Activated T-cell treated with anti-CD3 and anti-CD28 coated beads, Interleukin-2, amount 50 U/mL, for 4 hours (primary cell): ENCODE measurements around the gene PCK2. TPM values are rescaled to one million over a fixed set of nuclear protein-coding genes. Genes with fewer than 3 reads are reported as not detected.

Experiments used
- ATAC-seq, 2 donors: fragments of 200-7000 bp; cut with Tn5 transposase; one replicate each; pipeline ENCODE4 v1.10.0; 2021
- DNase-seq: peaks from one replicate; pipeline ENCODE4 v3.0.0-alpha.2; 2020
- H3K27me3 Mint-ChIP-seq: one replicate; pipeline ENCODE4 v1.8.0; 2021; ENCODE audit warnings: low read depth, mixed read lengths
- H3K36me3 Mint-ChIP-seq: one replicate; pipeline ENCODE4 v1.8.0; 2022; ENCODE audit warnings: mixed read lengths; ENCODE audit not compliant: insufficient read depth
- H3K4me1 Mint-ChIP-seq: one replicate; pipeline ENCODE4 v1.8.0; 2021; ENCODE audit warnings: low read depth, mixed read lengths
- H3K4me3 Mint-ChIP-seq: one replicate; pipeline ENCODE4 v1.8.0; 2021; ENCODE audit warnings: mild to moderate bottlenecking, moderate library complexity, mixed read lengths
- H3K9me3 Mint-ChIP-seq: one replicate; pipeline ENCODE4 v1.8.0; 2021; ENCODE audit warnings: mixed read lengths
- total RNA-seq, 3 donors: library from RNA; stranded (reverse); gene quantifications; one replicate each; pipeline ENCODE4 v1.2.1, GENCODE V29; 2021

Gene PCK2
- total RNA-seq, 3 donors from 2014 or later = 38.7 to 69.4 (median 47.9) TPM

- peak; percentile 94 to 95 for ATAC-seq
- Mint-ChIP-seq H3K9me3 (no peaks in the 10 kb centered on the region), H3K4me1 (peaks cover 63% of the 10 kb centered on the region), H3K36me3 (peaks cover 25% of the 10 kb centered on the region), H3K27me3 (no peaks in the 10 kb centered on the region), H3K4me3 (peak within 1 kb of the TSS; percentile 91)
- DNase-seq = peak; percentile 95
These were observed 41.9 kb downstream of the PCK2 start, which contains the start of gene PSME1 for GRCh38 chr14:24135834-24136683. PSME1 (plus strand) TSS chr14:24136194; CDS start chr14:24136263, 69 bp downstream.

DNA sequence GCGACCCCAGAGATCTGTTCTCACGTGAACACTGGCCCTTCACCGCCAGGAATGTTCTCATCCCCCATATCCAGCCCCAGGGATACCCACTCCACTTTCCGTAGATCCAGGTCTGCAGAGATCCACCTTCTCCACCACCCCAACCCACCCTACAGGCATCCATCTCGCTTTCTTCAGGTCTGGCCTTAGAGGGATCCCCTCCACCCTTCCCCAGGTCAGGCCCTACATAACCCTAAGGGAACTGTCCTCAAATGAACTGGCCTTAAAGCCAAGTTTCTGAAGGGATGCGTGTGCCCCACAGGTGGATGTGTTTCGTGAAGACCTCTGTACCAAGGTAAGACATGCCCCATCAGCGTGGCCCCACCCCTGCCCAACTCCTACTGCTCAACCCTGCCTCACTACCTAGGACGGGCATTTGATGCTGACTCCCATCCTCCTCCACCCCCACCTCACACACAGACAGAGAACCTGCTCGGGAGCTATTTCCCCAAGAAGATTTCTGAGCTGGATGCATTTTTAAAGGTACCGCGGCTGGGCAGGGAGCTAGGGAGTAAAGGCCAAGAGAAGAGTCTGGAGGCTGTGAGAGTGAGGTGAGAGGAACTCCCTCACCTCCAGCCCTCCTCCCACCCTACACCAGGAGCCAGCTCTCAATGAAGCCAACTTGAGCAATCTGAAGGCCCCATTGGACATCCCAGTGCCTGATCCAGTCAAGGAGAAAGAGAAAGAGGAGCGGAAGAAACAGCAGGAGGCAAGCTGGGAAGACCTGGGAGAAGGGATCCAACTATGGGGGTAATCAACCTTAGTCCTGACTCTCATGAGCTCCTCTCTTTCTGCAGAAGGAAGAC, 42.8 kb downstream of the PCK2 start:
- Mint-ChIP-seq H3K9me3 (no peaks in the 10 kb centered on the region), H3K27me3 (no peaks in the 10 kb centered on the region), H3K36me3 (peaks cover 25% of the 10 kb centered on the region), H3K4me3 (peak overlapping the region; percentile 91), H3K4me1 (peaks cover 62% of the 10 kb centered on the region)
- ATAC-seq (no peak), DNase-seq (no peak)

DNA sequence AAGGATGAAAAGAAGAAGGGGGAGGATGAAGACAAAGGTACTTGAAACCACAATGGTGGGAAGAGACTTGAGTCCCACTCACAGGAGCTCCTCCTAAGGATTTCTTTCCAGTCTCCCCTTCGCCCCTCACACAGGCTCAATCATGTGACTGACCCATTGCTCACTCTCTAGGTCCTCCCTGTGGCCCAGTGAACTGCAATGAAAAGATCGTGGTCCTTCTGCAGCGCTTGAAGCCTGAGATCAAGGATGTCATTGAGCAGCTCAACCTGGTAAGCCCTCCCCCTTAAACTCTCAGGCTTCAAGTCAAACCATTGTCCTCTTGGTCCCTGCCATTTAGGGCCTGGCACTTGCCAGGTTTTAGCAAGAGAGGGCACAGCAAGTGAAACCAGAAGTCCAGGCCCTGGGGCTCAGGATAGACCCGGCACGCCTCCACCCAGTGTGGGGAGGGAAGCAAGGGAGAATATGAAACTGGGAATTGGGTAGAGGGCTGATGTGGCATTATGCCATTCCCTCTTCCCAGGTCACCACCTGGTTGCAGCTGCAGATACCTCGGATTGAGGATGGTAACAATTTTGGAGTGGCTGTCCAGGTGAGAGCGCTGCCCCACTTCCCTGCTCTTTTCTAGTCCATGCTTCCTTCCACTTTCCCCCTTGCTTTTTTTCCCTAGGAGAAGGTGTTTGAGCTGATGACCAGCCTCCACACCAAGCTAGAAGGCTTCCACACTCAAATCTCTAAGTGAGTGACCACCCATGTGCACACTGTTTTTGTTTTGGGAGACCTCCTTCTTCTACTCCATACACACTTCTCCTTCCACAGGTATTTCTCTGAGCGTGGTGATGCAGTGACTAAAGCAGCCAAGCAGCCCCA, 43.7 kb downstream of the PCK2 start:
- no peaks in the 10 kb centered on the region for H3K27me3 Mint-ChIP-seq
- ATAC-seq (no peak), DNase-seq (no peak)
- H3K4me3 Mint-ChIP-seq = peak overlapping the region; percentile 91
- peaks cover 61% of the 10 kb centered on the region for H3K4me1 Mint-ChIP-seq
- no peaks in the 10 kb centered on the region for H3K9me3 Mint-ChIP-seq
- H3K36me3 Mint-ChIP-seq = peaks cover 27% of the 10 kb centered on the region

- Mint-ChIP-seq H3K9me3 (no peaks in the 10 kb centered on the region), H3K4me3 (peak overlapping the region; percentile 72), H3K36me3 (peaks cover 32% of the 10 kb centered on the region), H3K4me1 (peaks cover 64% of the 10 kb centered on the region), H3K27me3 (no peaks in the 10 kb centered on the region)
- ATAC-seq = no peak
- DNase-seq = no peak
These were observed 44.5 kb downstream of the PCK2 start for GRCh38 chr14:24138396-24139271.

DNA sequence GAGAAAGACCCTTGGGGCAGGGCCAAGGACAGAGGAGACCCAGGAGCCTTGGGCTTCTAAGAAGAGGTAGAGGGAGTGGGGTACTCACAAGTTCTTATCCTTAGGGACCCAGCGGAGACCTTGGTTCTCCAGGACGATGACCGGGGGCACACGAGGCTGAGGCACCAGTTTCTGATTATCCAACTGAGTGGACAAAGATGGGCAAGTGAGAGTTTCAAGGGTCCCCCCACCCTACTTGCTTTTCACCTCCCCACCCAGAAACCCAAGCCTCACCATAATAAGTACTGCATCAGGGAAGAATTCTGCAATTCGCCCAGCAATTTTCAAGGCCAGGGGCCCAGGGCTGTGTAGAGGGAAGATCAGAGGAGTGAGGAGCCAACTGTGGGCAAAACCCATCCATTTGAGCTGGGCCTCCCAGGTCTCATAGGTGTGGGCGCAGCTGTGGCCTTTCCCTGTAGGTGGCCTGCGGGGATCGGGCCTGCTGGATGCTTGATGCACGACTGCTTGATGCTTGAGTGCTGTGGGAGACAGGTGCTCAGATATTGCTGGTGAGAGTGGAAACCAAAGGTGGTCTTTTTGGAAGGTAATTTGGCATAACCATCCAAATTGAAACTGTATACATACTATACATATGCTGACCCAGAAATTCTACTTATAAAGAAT, 45.3 kb downstream of the PCK2 start:
- Mint-ChIP-seq H3K27me3 (no peaks in the 10 kb centered on the region), H3K4me3 (peak overlapping the region; percentile 72), H3K36me3 (peaks cover 36% of the 10 kb centered on the region), H3K4me1 (peaks cover 68% of the 10 kb centered on the region), H3K9me3 (no peaks in the 10 kb centered on the region)
- DNase-seq = no peak
- ATAC-seq = no peak

- Mint-ChIP-seq H3K4me1 (peaks cover 78% of the 10 kb centered on the region), H3K27me3 (no peaks in the 10 kb centered on the region), H3K9me3 (no peaks in the 10 kb centered on the region), H3K4me3 (peak within 1 kb of the TSS; percentile 93), H3K36me3 (peaks cover 46% of the 10 kb centered on the region)
- DNase-seq = peak; percentile 99
- peak; percentile 88 to 90 for ATAC-seq
These were observed 47.2 kb downstream of the PCK2 start, which contains the start of gene EMC9 for GRCh38 chr14:24141097-24141880. EMC9 (minus strand) TSS chr14:24141591; CDS start chr14:24141304, 287 bp downstream.

GRCh38 chr14:24143511-24143910, 49.4 kb downstream of the PCK2 start:
- Mint-ChIP-seq H3K9me3 (no peaks in the 10 kb centered on the region), H3K36me3 (peaks cover 39% of the 10 kb centered on the region), H3K4me3 (peak overlapping the region; percentile 31), H3K4me1 (peaks cover 66% of the 10 kb centered on the region), H3K27me3 (no peaks in the 10 kb centered on the region)
- DNase-seq (no peak), ATAC-seq (no peak)

DNA sequence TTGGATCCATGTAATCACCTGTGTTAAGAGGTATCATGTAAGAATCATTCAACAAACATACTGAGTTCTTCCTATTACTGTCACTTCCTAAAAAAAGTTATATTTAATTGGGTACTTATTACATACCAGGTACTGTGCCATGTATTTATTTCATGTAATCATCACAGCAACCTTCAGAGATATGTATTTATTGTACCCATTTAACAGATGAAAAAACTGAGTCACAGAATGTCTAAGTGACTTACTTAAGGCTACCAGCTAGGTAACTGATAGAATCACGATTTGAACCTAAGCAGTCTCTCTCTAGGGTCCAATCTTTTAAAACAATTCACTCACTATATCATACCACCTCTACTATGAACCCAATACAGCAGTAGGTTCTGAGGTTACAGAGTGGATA, 50.3 kb downstream of the PCK2 start:
- Mint-ChIP-seq H3K9me3 (no peaks in the 10 kb centered on the region), H3K36me3 (peaks cover 36% of the 10 kb centered on the region), H3K4me1 (peaks cover 66% of the 10 kb centered on the region), H3K27me3 (no peaks in the 10 kb centered on the region), H3K4me3 (peak overlapping the region; percentile 42)
- ATAC-seq (no peak), DNase-seq (no peak)

DNA sequence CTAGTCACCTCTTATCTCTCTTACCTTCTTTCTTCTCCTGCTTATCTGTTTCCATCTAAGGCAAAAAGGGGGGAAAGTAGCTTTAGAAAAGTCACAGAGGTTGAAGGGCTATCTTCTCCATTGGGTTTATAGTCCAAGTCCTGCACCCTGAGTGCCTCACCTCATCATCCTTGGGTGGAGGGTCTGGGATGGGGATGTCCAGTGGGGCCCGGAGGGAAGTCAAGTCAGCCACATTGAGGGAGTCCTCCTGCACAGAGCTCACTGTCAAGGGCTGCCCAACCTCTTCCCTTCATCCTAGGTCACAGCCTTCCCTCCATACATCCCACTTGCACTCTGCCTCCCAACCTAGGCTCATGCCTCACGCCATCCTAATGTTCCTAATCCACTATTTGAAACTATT, 51.1 kb downstream of the PCK2 start:
- Mint-ChIP-seq H3K36me3 (peaks cover 35% of the 10 kb centered on the region), H3K4me3 (peak overlapping the region; percentile 98)

GRCh38 chr14:24145690-24146452, 51.8 kb downstream of the PCK2 start:
- H3K9me3 Mint-ChIP-seq = no peaks in the 10 kb centered on the region
- DNase-seq = no peak
- H3K4me3 Mint-ChIP-seq = peak overlapping the region; percentile 98
- no peak for ATAC-seq
- H3K27me3 Mint-ChIP-seq = no peaks in the 10 kb centered on the region
- peaks cover 41% of the 10 kb centered on the region for H3K36me3 Mint-ChIP-seq
- H3K4me1 Mint-ChIP-seq = peaks cover 63% of the 10 kb centered on the region

More for the DNA sequence above, 51.1 kb downstream of the PCK2 start:
- ATAC-seq = no peak
- DNase-seq = no peak
- Mint-ChIP-seq H3K27me3 (no peaks in the 10 kb centered on the region), H3K4me1 (peaks cover 65% of the 10 kb centered on the region), H3K9me3 (no peaks in the 10 kb centered on the region)

- peak; percentile 72 for DNase-seq
- Mint-ChIP-seq H3K4me3 (peak within 1 kb of the TSS; percentile 98), H3K36me3 (peaks cover 42% of the 10 kb centered on the region), H3K4me1 (peaks cover 62% of the 10 kb centered on the region), H3K9me3 (no peaks in the 10 kb centered on the region), H3K27me3 (no peaks in the 10 kb centered on the region)
- peak; percentile 67 to 73 for ATAC-seq
These were observed 52.4 kb downstream of the PCK2 start, which contains the start of gene PSME2 for GRCh38 chr14:24146453-24146977. PSME2 (minus strand) TSS chr14:24146610; CDS start chr14:24146581, 29 bp downstream.
